ENCODE results near the gene AFF3. TPM values are rescaled to one million over a fixed set of nuclear protein-coding genes. Genes with fewer than 3 reads are reported as not detected.
"Not testable (repeated sequence)": the region's sequence is repeated elsewhere in the genome, so short reads cannot be mapped to it uniquely, and the experiment has no call there.

The AFF3 gene
- total and polyA plus RNA-seq, 12 donors: 0.39 to 16.9 (median 7.0) TPM

GRCh38 chr2:99743146-99743545, 399.2 kb downstream of the AFF3 start:
- ATAC-seq: no peak
- no peak overlapping the region for H3K27ac ChIP-seq
- H3K9me3 ChIP-seq: peaks cover 0 to 5% (median 0%) of the 10 kb centered on the region in 11 donors
- no peak for DNase-seq
- peaks cover 0 to 8% (median 5%) of the 10 kb centered on the region in 9 donors for H3K4me1 ChIP-seq
- TF ChIP-seq CTCF (IDR thresholded peaks at IDR 0.05): no peak
- H3K36me3 ChIP-seq: no peaks in the 10 kb centered on the region
- H3K4me3 ChIP-seq: no peak overlapping the region
- no peaks in the 10 kb centered on the region for H3K27me3 ChIP-seq
- 91 to 92% methylated on average over 7 of the region's 7 CpGs for WGBS, 2 donors
- intact Hi-C loops (cut with DNase I): no loop called here

GRCh38 chr2:99737537-99737936, 404.9 kb downstream of the AFF3 start:
- Histone ChIP-seq H3K36me3 (no peaks in the 10 kb centered on the region), H3K4me3 (no peak overlapping the region), H3K4me1 (no peaks in the 10 kb centered on the region), H3K27ac (no peak overlapping the region), H3K27me3 (no peaks in the 10 kb centered on the region), H3K9me3 (peaks cover 0 to 10% (median 0%) of the 10 kb centered on the region in 11 donors)
- intact Hi-C loops (cut with DNase I): no loop called here
- no peak for TF ChIP-seq CTCF (IDR thresholded peaks at IDR 0.05)
- no peak for DNase-seq
- ATAC-seq: no peak
- 87 to 97% methylated on average over 1 of the region's 1 CpG for WGBS, 2 donors

GRCh38 chr2:99735753-99736152, 406.6 kb downstream of the AFF3 start:
- 79 to 81% methylated on average over 1 of the region's 1 CpG for WGBS, 2 donors
- H3K4me1 ChIP-seq: no peaks in the 10 kb centered on the region
- no peak overlapping the region for H3K4me3 ChIP-seq
- no peak overlapping the region for H3K27ac ChIP-seq
- H3K9me3 ChIP-seq: peaks cover 0 to 5% (median 0%) of the 10 kb centered on the region in 11 donors
- intact Hi-C loops (cut with DNase I): no loop called here
- TF ChIP-seq CTCF (IDR thresholded peaks at IDR 0.05): no peak
- no peaks in the 10 kb centered on the region for H3K36me3 ChIP-seq
- ATAC-seq (no peak), DNase-seq (no peak)
- no peaks in the 10 kb centered on the region for H3K27me3 ChIP-seq

- ATAC-seq; intact Hi-C loops (cut with DNase I); H3K9me3 ChIP-seq; H3K4me3 ChIP-seq; DNase-seq; H3K4me1 ChIP-seq; H3K27me3 ChIP-seq; H3K36me3 ChIP-seq; H3K27ac ChIP-seq: not testable (repeated sequence)
- WGBS, 2 donors: 62 to 72% methylated on average over 8 of the region's 8 CpGs
Measured at GRCh38 chr2:99735314-99735713, 407.1 kb downstream of the AFF3 start.

- intact Hi-C loops (cut with DNase I): no loop called here
- H3K27ac ChIP-seq: no peak overlapping the region
- no peak for TF ChIP-seq CTCF (IDR thresholded peaks at IDR 0.05)
- H3K27me3 ChIP-seq: no peaks in the 10 kb centered on the region
- no peaks in the 10 kb centered on the region for H3K36me3 ChIP-seq
- no peak for ATAC-seq
- H3K9me3 ChIP-seq: peaks cover 0 to 5% (median 0%) of the 10 kb centered on the region in 11 donors
- DNase-seq: no peak
- WGBS, 2 donors: 80 to 84% methylated on average over 2 of the region's 2 CpGs
- H3K4me1 ChIP-seq: peaks cover 0 to 10% (median 6%) of the 10 kb centered on the region in 9 donors
- H3K4me3 ChIP-seq: no peak overlapping the region
Measured at GRCh38 chr2:99734236-99734635, 408.2 kb downstream of the AFF3 start.
